H9 (cell line): Measurements from ENCODE around the gene OR6B2. TPM values are rescaled to one million over a fixed set of nuclear protein-coding genes. Genes with fewer than 3 reads are reported as not detected.

Experiments
- DNase-seq: peaks from one replicate; pipeline ENCODE4 v3.0.0-alpha.2; 2017
- H2AFZ ChIP-seq: one replicate; pipeline ENCODE4 v1.6.1; 2013; ENCODE audit warnings: mild to moderate bottlenecking, low read length, control low read depth, moderate library complexity
- H2AK5ac ChIP-seq: 2 replicates; pipeline ENCODE4 v1.6.1; 2013; ENCODE audit warnings: low read length, control low read depth, mixed read lengths; ENCODE audit not compliant: insufficient read length
- H2BK120ac ChIP-seq: one replicate; pipeline ENCODE4 v1.6.1; 2013; ENCODE audit warnings: low read depth, mild to moderate bottlenecking, low read length, control low read depth, inconsistent platforms; ENCODE audit not compliant: poor library complexity, severe bottlenecking
- H2BK12ac ChIP-seq: 2 replicates; pipeline ENCODE4 v1.6.1; 2013; ENCODE audit warnings: low read length, control low read depth, mixed read lengths, low read depth; ENCODE audit not compliant: insufficient read length
- H2BK15ac ChIP-seq: 2 replicates; pipeline ENCODE4 v1.6.1; 2013; ENCODE audit warnings: low read depth, low read length, control low read depth
- H2BK20ac ChIP-seq: one replicate; pipeline ENCODE4 v1.6.1; 2013; ENCODE audit warnings: low read depth, mild to moderate bottlenecking, low read length, control low read depth, inconsistent platforms; ENCODE audit not compliant: poor library complexity, severe bottlenecking
- H2BK5ac ChIP-seq: 2 replicates; pipeline ENCODE4 v1.6.1; 2013; ENCODE audit warnings: low read length, control low read depth, mixed read lengths; ENCODE audit not compliant: insufficient read length
- H3K14ac ChIP-seq: 2 replicates; pipeline ENCODE4 v1.6.1; 2013; ENCODE audit warnings: low read length, control low read depth; ENCODE audit not compliant: insufficient read depth
- H3K18ac ChIP-seq: 2 replicates; pipeline ENCODE4 v1.6.1; 2013; ENCODE audit warnings: low read depth, mild to moderate bottlenecking, mixed read lengths, low read length, control low read depth; ENCODE audit not compliant: insufficient read length
- H3K23ac ChIP-seq: 2 replicates; pipeline ENCODE4 v1.6.1; 2013; ENCODE audit warnings: low read length, control low read depth, mixed read lengths, low read depth; ENCODE audit not compliant: insufficient read length
- H3K23me2 ChIP-seq: 2 replicates; pipeline ENCODE4 v1.6.1; 2013; ENCODE audit warnings: low read depth, mild to moderate bottlenecking, mixed read lengths, low read length, control low read depth; ENCODE audit not compliant: insufficient read length, poor library complexity, severe bottlenecking
- H3K27ac ChIP-seq: 2 replicates; pipeline ENCODE4 v1.5.1; 2013; ENCODE audit warnings: low read length, control low read depth, mixed read lengths, low read depth; ENCODE audit not compliant: insufficient read length
- H3K27me3 ChIP-seq: 2 replicates; pipeline ENCODE4 v1.6.1; 2013; ENCODE audit warnings: low read length, control low read depth, inconsistent platforms; ENCODE audit not compliant: insufficient read depth
- H3K4ac ChIP-seq: 2 replicates; pipeline ENCODE4 v1.6.1; 2013; ENCODE audit warnings: low read depth, mild to moderate bottlenecking, control low read depth, inconsistent platforms, low read length, moderate library complexity
- H3K4me1 ChIP-seq: 2 replicates; pipeline ENCODE4 v1.6.1; 2013; ENCODE audit warnings: low read length, control low read depth, inconsistent platforms; ENCODE audit not compliant: insufficient read depth
- H3K4me2 ChIP-seq: 2 replicates; pipeline ENCODE4 v1.6.1; 2013; ENCODE audit warnings: low read length, control low read depth, mixed read lengths; ENCODE audit not compliant: insufficient read length, insufficient read depth
- H3K56ac ChIP-seq: 2 replicates; pipeline ENCODE4 v1.6.1; 2013; ENCODE audit warnings: low read depth, mild to moderate bottlenecking, mixed read lengths, low read length, control low read depth; ENCODE audit not compliant: insufficient read length
- H3K79me1 ChIP-seq: 2 replicates; pipeline ENCODE4 v1.6.1; 2013; ENCODE audit warnings: low read depth, mild to moderate bottlenecking, moderate library complexity, low read length, control low read depth, inconsistent platforms; ENCODE audit not compliant: insufficient read depth, poor library complexity, severe bottlenecking
- H3K79me2 ChIP-seq: 2 replicates; pipeline ENCODE4 v1.6.1; 2013; ENCODE audit warnings: low read length, control low read depth, inconsistent platforms; ENCODE audit not compliant: insufficient read depth
- H3K9ac ChIP-seq: 2 replicates; pipeline ENCODE4 v1.6.1; 2013; ENCODE audit warnings: low read length, control low read depth, mixed read lengths; ENCODE audit not compliant: insufficient read length; ENCODE audit errors: extremely low read depth
- H3K9me3 ChIP-seq: one replicate; pipeline ENCODE4 v1.6.1; 2013; ENCODE audit warnings: low read depth, low read length, inconsistent platforms; ENCODE audit not compliant: control insufficient read depth
- H3T11ph ChIP-seq: one replicate; pipeline ENCODE4 v1.6.1; 2013; ENCODE audit warnings: mild to moderate bottlenecking, low read length, control low read depth, inconsistent platforms
- H4K20me1 ChIP-seq: one replicate; pipeline ENCODE4 v1.6.1; 2013; ENCODE audit not compliant: control insufficient read depth, insufficient read length, insufficient read depth
- H4K5ac ChIP-seq: 2 replicates; pipeline ENCODE4 v1.6.1; 2013; ENCODE audit warnings: low read depth, mild to moderate bottlenecking, mixed read lengths, low read length, control low read depth; ENCODE audit not compliant: insufficient read length
- H4K8ac ChIP-seq: replicated peaks from 2 replicates; pipeline ENCODE4 v1.6.1; 2013; ENCODE audit warnings: low read length, control low read depth, mixed read lengths, low read depth; ENCODE audit not compliant: insufficient read length
- H4K91ac ChIP-seq: 2 replicates; pipeline ENCODE4 v1.6.1; 2013; ENCODE audit warnings: low read depth, mild to moderate bottlenecking, moderate library complexity, mixed read lengths, low read length, control low read depth; ENCODE audit not compliant: insufficient read length
- H3K27ac Mint-ChIP-seq, 3 experiments: 2 replicates in 2 of 3; 3 replicates in 1 of 3; pipeline ENCODE4 v1.8.0; 2020 to 2021; ENCODE audit warnings: mixed read lengths in 3 of 3, mild to moderate bottlenecking in 1 of 3, moderate library complexity in 1 of 3
- H3K27me3 Mint-ChIP-seq: 2 replicates; pipeline ENCODE4 v1.8.0; 2021; ENCODE audit warnings: low read depth, mild to moderate bottlenecking, moderate library complexity, mixed read lengths
- H3K36me3 Mint-ChIP-seq, 3 experiments: 2 replicates in 2 of 3; 3 replicates in 1 of 3; pipeline ENCODE4 v1.8.0; 2020 to 2021; ENCODE audit warnings: low read depth in 3 of 3, mixed read lengths in 3 of 3; ENCODE audit not compliant: insufficient read depth in 1 of 3
- H3K4me1 Mint-ChIP-seq, 2 experiments: 2 replicates each; pipeline ENCODE4 v1.8.0; 2020; ENCODE audit warnings: mixed read lengths in 2 of 2
- H3K4me3 Mint-ChIP-seq, 2 experiments: 2 replicates in 1 of 2; 3 replicates in 1 of 2; pipeline ENCODE4 v1.8.0; 2020 to 2021; ENCODE audit warnings: mild to moderate bottlenecking in 2 of 2, mixed read lengths in 2 of 2, moderate library complexity in 1 of 2
- H3K9me3 Mint-ChIP-seq, 2 experiments: 2 replicates in 1 of 2; 3 replicates in 1 of 2; pipeline ENCODE4 v1.8.0; 2020; ENCODE audit warnings: mild to moderate bottlenecking in 2 of 2, mixed read lengths in 2 of 2, moderate library complexity in 1 of 2
- WGBS: extraction: QIAGEN DNeasy Blood & Tissue Kit; methylation state at CpG from one replicate; pipeline ENCODE4 v1.1.7; 2013; ENCODE audit warnings: missing lambda C conversion rate, low lambda C conversion rate, mixed read lengths; ENCODE audit not compliant: insufficient read length; ENCODE audit errors: extremely low coverage; 5-methylcytosine and 5-hydroxymethylcytosine counted together
- total RNA-seq: library from RNA; stranded (reverse); gene quantifications from 2 replicates; pipeline ENCODE4 v1.2.1, GENCODE V29; 2021
- TF ChIP-seq, protein P1 (sequence below): fragments of 200-600 bp; sonication (generic); conservative IDR thresholded peaks from 3 replicates; pipeline ENCODE4 v1.8.0; 2021; ENCODE audit warnings: antibody characterized with exemption, mild to moderate bottlenecking

The OR6B2 gene
- total RNA-seq, 1 experiment from 2014 or later, result not detected

GRCh38 chr2:240032406-240033329, 2.4 kb upstream of the OR6B2 start:
- Histone ChIP-seq H3K4me1 (no peaks in the 10 kb centered on the region), H4K8ac (no peak overlapping the region), H3K9ac (no peak overlapping the region), H3K23ac (no peak overlapping the region), H3T11ph (no peak overlapping the region), H2AFZ (no peak overlapping the region), H3K27me3 (no peaks in the 10 kb centered on the region; the same call in 1 of the 2 replicates), H3K79me2 (no peaks in the 10 kb centered on the region), H3K79me1 (no peaks in the 10 kb centered on the region), H3K27ac (no peak overlapping the region), H3K14ac (no peak overlapping the region; the same call in 1 of the 2 replicates), H3K4ac (no peak overlapping the region), H2BK15ac (no peak overlapping the region), H2BK20ac (no peak overlapping the region), H4K91ac (no peak overlapping the region), H3K9me3 (no peaks in the 10 kb centered on the region), H3K23me2 (no peaks in the 10 kb centered on the region), H3K18ac (no peak overlapping the region), H2BK5ac (no peak overlapping the region), H4K5ac (no peak overlapping the region), H2AK5ac (no peak overlapping the region), H3K56ac (no peak overlapping the region), H2BK12ac (no peak overlapping the region), H4K20me1 (no peaks in the 10 kb centered on the region), H3K4me2 (no peak overlapping the region), H2BK120ac (no peak overlapping the region)
- Mint-ChIP-seq H3K9me3 (no peaks in the 10 kb centered on the region; a peak in 1 of 5 replicates), H3K4me1 (0 out of 4 replicates have a peak, but pooled peaks cover 0 to 2% of the 10 kb centered on the region in 2 experiments), H3K36me3 (no peaks in the 10 kb centered on the region; a peak in 1 of 7 replicates), H3K4me3 (no peak overlapping the region; a peak in 1 of 5 replicates), H3K27ac (no peak overlapping the region), H3K27me3 (peaks cover 77% of the 10 kb centered on the region)
- TF ChIP-seq, protein P1, sequence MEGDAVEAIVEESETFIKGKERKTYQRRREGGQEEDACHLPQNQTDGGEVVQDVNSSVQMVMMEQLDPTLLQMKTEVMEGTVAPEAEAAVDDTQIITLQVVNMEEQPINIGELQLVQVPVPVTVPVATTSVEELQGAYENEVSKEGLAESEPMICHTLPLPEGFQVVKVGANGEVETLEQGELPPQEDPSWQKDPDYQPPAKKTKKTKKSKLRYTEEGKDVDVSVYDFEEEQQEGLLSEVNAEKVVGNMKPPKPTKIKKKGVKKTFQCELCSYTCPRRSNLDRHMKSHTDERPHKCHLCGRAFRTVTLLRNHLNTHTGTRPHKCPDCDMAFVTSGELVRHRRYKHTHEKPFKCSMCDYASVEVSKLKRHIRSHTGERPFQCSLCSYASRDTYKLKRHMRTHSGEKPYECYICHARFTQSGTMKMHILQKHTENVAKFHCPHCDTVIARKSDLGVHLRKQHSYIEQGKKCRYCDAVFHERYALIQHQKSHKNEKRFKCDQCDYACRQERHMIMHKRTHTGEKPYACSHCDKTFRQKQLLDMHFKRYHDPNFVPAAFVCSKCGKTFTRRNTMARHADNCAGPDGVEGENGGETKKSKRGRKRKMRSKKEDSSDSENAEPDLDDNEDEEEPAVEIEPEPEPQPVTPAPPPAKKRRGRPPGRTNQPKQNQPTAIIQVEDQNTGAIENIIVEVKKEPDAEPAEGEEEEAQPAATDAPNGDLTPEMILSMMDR, result no peak
- no CpG with 5 or more reads among the region's 14 CpGs for WGBS
- DNase-seq, result no peak
